ENCODE data around the gene FAM83C. TPM values are rescaled to one million over a fixed set of nuclear protein-coding genes. Genes with fewer than 3 reads are reported as not detected.
A peak's percentile ranks its signal among the peaks of the same experiment; 100 is the strongest.

Gene FAM83C
- total RNA-seq, 1 experiment from 2014 or later = not detected

GRCh38 chr20:35319871-35320197 lies 27.6 kb upstream of the FAM83C start:
- ATAC-seq (no peak; the same call in 1 of the 2 replicates), DNase-seq (ENCODE audit: low read depth, low spot score) (no peak)
- TF ChIP-seq ZNF274 (IDR thresholded peaks at IDR 0.05; ENCODE audit: low read depth, low read length) (no peak), CBX3 (IDR thresholded peaks at IDR 0.05; ENCODE audit: low read depth) (no peak), ZFX (IDR thresholded peaks at IDR 0.05) (no peak), POLR2A (IDR thresholded peaks at IDR 0.05; ENCODE audit: borderline replicate concordance, extremely low read depth, insufficient read depth, insufficient read length) (no peak), ZBTB33 (IDR thresholded peaks at IDR 0.05; ENCODE audit: extremely low read depth, insufficient replicate concordance, low read length) (no peak), ATF3 (IDR thresholded peaks at IDR 0.05) (no peak), ELF1 (IDR thresholded peaks at IDR 0.05; ENCODE audit: borderline replicate concordance, low read depth) (no peak), SIN3A (IDR thresholded peaks at IDR 0.05; ENCODE audit: low read depth) (no peak), YY1 (IDR thresholded peaks at IDR 0.05; ENCODE audit: extremely low read depth, insufficient replicate concordance, low read depth, low read length) (no peak)
- Histone ChIP-seq H3K4me1 (ENCODE audit: control insufficient read depth in 1 of 2, insufficient read depth in 2 of 2, low read length in 2 of 2) (peaks cover 48 to 75% of the 10 kb centered on the region in 2 experiments), H3K36me3 (ENCODE audit: control insufficient read depth in 1 of 2, insufficient read depth in 2 of 2, low read length in 2 of 2) (no peaks in the 10 kb centered on the region), H3K9ac (ENCODE audit: low read length) (peak overlapping the region; percentile 55), H3K4me3 (replicated peaks in 1 of 2; ENCODE audit: low read depth in 1 of 2, low read length in 2 of 2) (no peak overlapping the region; a peak in 1 of 4 replicates), H3K27ac (ENCODE audit: low read depth, low read length) (peak overlapping the region; percentile 69), H3K9me3 (ENCODE audit: control insufficient read depth in 1 of 2, insufficient read depth in 1 of 2, low read depth in 1 of 2, low read length in 2 of 2) (no peaks in the 10 kb centered on the region), H3K27me3 (ENCODE audit: insufficient read depth, low read length) (no peaks in the 10 kb centered on the region), H3K9me2 (ENCODE audit: insufficient read depth) (no peaks in the 10 kb centered on the region), H3K79me2 (ENCODE audit: insufficient read depth, low read length) (no peaks in the 10 kb centered on the region), H3K4me2 (ENCODE audit: low read length) (peak overlapping the region; percentile 63), H4K20me1 (ENCODE audit: insufficient read depth) (no peaks in the 10 kb centered on the region), H2AFZ (ENCODE audit: low read depth, low read length, poor library complexity, severe bottlenecking) (no peak overlapping the region)
- ChIA-PET RAD21 (ENCODE audit: low non-redundant PET in 1 of 2, low total read pairs in 2 of 2, uncharacterized antibody in 2 of 2, unreplicated experiment in 2 of 2) (no interaction called here), CTCF (interaction anchor here (1.4 to 2.9 kb wide), 3 partner anchors 9 to 14 kb away, joined by 3 to 24 read pairs (median 22); no protein-coding TSS in a partner anchor), POLR2A (interaction anchor here (1.2 to 1.9 kb wide), 3 partner anchors 11 to 14 kb away, joined by 5 to 11 read pairs (median 5); no protein-coding TSS in a partner anchor)
- intact Hi-C loops (cut with micrococcal nuclease) = no loop called here
- TSS peak; percentile 39 for BruUV-seq (replicated peaks)
